OCI-LY3 (cell line): Measurements from ENCODE around the gene PTPRN2.

Experiments
- H2AFZ ChIP-seq: fragments of 200-600, 300-600 bp; shearing (Covaris generic); 2 replicates; pipeline ENCODE4 v1.6.0; 2014; ENCODE audit warnings: antibody characterized with exemption, low read depth, low read length
- H3K27ac ChIP-seq: fragments of 200-600, 300-600 bp; sonication (generic); 2 replicates; pipeline ENCODE4 v1.5.1; 2014; ENCODE audit warnings: mild to moderate bottlenecking, low read length, moderate library complexity, mixed read lengths
- H3K27me3 ChIP-seq: fragments of 200-600, 300-600 bp; sonication (generic); 2 replicates; pipeline ENCODE4 v1.6.1; 2014; ENCODE audit warnings: low read depth, low read length, mixed read lengths
- H3K36me3 ChIP-seq: fragments of 200-600, 300-600 bp; sonication (generic); replicated peaks from 2 replicates; pipeline ENCODE3; 2014; ENCODE audit warnings: low read depth, low read length, mixed read lengths
- H3K4me1 ChIP-seq: fragments of 300-600, 200-600 bp; sonication (generic); 2 replicates; pipeline ENCODE4 v1.6.1; 2014; ENCODE audit warnings: low read length, mixed read lengths
- H3K4me2 ChIP-seq: fragments of 200-600, 300-600 bp; sonication (generic); 2 replicates; pipeline ENCODE4 v1.6.1; 2014; ENCODE audit warnings: low read length, mixed read lengths
- H3K4me3 ChIP-seq: fragments of 300-600, 200-600 bp; sonication (generic); 2 replicates; pipeline ENCODE4 v1.5.1; 2014; ENCODE audit warnings: antibody characterized with exemption, mild to moderate bottlenecking, low read length, moderate library complexity
- H3K79me2 ChIP-seq: fragments of 300-600, 200-600 bp; shearing (Covaris generic); 2 replicates; pipeline ENCODE4 v1.6.1; 2014; ENCODE audit warnings: mild to moderate bottlenecking, low read length, mixed read lengths
- H3K9ac ChIP-seq: fragments of 300-600, 200-600 bp; shearing (Covaris generic); 2 replicates; pipeline ENCODE4 v1.6.0; 2014; ENCODE audit warnings: mild to moderate bottlenecking, low read length, moderate library complexity
- H3K9me3 ChIP-seq: fragments of 200-600, 300-600 bp; shearing (Covaris generic); 2 replicates; pipeline ENCODE4 v1.6.1; 2014; ENCODE audit warnings: low read length, mixed read lengths; ENCODE audit not compliant: insufficient read depth
- H4K20me1 ChIP-seq: fragments of 200-600, 300-600 bp; sonication (generic); 2 replicates; pipeline ENCODE4 v1.6.1; 2016; ENCODE audit warnings: low read length, mixed read lengths; ENCODE audit not compliant: insufficient read depth
- CTCF ChIP-seq: fragments of 200-600, 300-600 bp; sonication (generic); IDR thresholded peaks from 2 replicates; pipeline ENCODE4 v1.5.1; 2014; ENCODE audit warnings: antibody characterized with exemption, low read length, low read depth
- EZH2phosphoT487 ChIP-seq: fragments of 200-600 bp; shearing (Covaris generic); IDR thresholded peaks from 2 replicates; pipeline ENCODE4 v1.6.1; 2018; ENCODE audit warnings: antibody characterized with exemption, mixed run types, low read depth

PTPRN2 gene

GRCh38 chr7:158106272-158106671 is 481.4 kb downstream of the PTPRN2 start:
- no peaks in the 10 kb centered on the region for H3K9me3 ChIP-seq

GRCh38 chr7:158103378-158103777 is 484.2 kb downstream of the PTPRN2 start:
- no peaks in the 10 kb centered on the region for H3K79me2 ChIP-seq
- no peaks in the 10 kb centered on the region for H3K36me3 ChIP-seq
- no peak overlapping the region for H3K9ac ChIP-seq
- no peak overlapping the region for H3K4me2 ChIP-seq
- H4K20me1 ChIP-seq, result no peaks in the 10 kb centered on the region
- no peak overlapping the region for H3K4me3 ChIP-seq
- no peak for TF ChIP-seq CTCF
- TF ChIP-seq EZH2phosphoT487, result no peak
- H3K4me1 ChIP-seq, result no peaks in the 10 kb centered on the region
- H2AFZ ChIP-seq, result no peak overlapping the region
- no peaks in the 10 kb centered on the region for H3K9me3 ChIP-seq
- H3K27ac ChIP-seq, result no peak overlapping the region
- no peaks in the 10 kb centered on the region for H3K27me3 ChIP-seq

More at GRCh38 chr7:158106272-158106671, 481.4 kb downstream of the PTPRN2 start:
- no peaks in the 10 kb centered on the region for H3K27me3 ChIP-seq
- no peak overlapping the region for H3K4me3 ChIP-seq
- no peaks in the 10 kb centered on the region for H4K20me1 ChIP-seq
- no peak overlapping the region for H3K9ac ChIP-seq
- H2AFZ ChIP-seq, result no peak overlapping the region
- TF ChIP-seq CTCF, result no peak
- TF ChIP-seq EZH2phosphoT487, result no peak
- H3K4me1 ChIP-seq, result no peaks in the 10 kb centered on the region
- no peak overlapping the region for H3K4me2 ChIP-seq
- H3K79me2 ChIP-seq, result no peaks in the 10 kb centered on the region
- no peak overlapping the region for H3K27ac ChIP-seq
- no peaks in the 10 kb centered on the region for H3K36me3 ChIP-seq

- H3K36me3 ChIP-seq, result no peaks in the 10 kb centered on the region
- TF ChIP-seq CTCF, result no peak
- no peak for TF ChIP-seq EZH2phosphoT487
- no peak overlapping the region for H3K4me2 ChIP-seq
- no peaks in the 10 kb centered on the region for H3K27me3 ChIP-seq
- no peak overlapping the region for H3K27ac ChIP-seq
- no peak overlapping the region for H3K4me3 ChIP-seq
- H2AFZ ChIP-seq, result no peak overlapping the region
- no peak overlapping the region for H3K9ac ChIP-seq
- no peaks in the 10 kb centered on the region for H3K4me1 ChIP-seq
- H3K79me2 ChIP-seq, result no peaks in the 10 kb centered on the region
- no peaks in the 10 kb centered on the region for H4K20me1 ChIP-seq
- no peaks in the 10 kb centered on the region for H3K9me3 ChIP-seq
Measured at GRCh38 chr7:158102897-158103296, 484.7 kb downstream of the PTPRN2 start.

- no peak overlapping the region for H2AFZ ChIP-seq
- H3K27ac ChIP-seq, result no peak overlapping the region
- no peaks in the 10 kb centered on the region for H3K4me1 ChIP-seq
- no peaks in the 10 kb centered on the region for H3K79me2 ChIP-seq
- no peaks in the 10 kb centered on the region for H3K36me3 ChIP-seq
- no peak overlapping the region for H3K9ac ChIP-seq
- TF ChIP-seq CTCF, result no peak
- TF ChIP-seq EZH2phosphoT487, result no peak
- no peaks in the 10 kb centered on the region for H3K9me3 ChIP-seq
- H3K4me2 ChIP-seq, result no peak overlapping the region
- no peaks in the 10 kb centered on the region for H4K20me1 ChIP-seq
- no peaks in the 10 kb centered on the region for H3K27me3 ChIP-seq
- H3K4me3 ChIP-seq, result no peak overlapping the region
Measured at GRCh38 chr7:158101821-158102450, 485.7 kb downstream of the PTPRN2 start.
